ENCODE results near the gene SFXN3. TPM values are rescaled to one million over a fixed set of nuclear protein-coding genes. Genes with fewer than 3 reads are reported as not detected.

The SFXN3 gene
- total and polyA plus RNA-seq, 2 of the 13 experiments (the other 11 are each of a cell fraction or from before 2014, with no cell fraction given) = 16.8 to 71.5 TPM

- TF ChIP-seq GMEB1 (CRISPR knock-in tag; IDR thresholded peaks at IDR 0.05; ENCODE audit: borderline replicate concordance) (peak; percentile 36; the same call in 1 of the 2 replicates), ZFP1 (CRISPR knock-in tag; IDR thresholded peaks at IDR 0.05) (no peak), ZNF772 (CRISPR knock-in tag; IDR thresholded peaks at IDR 0.05) (peak; percentile 51; the same call in 1 of the 2 replicates), ZFYVE20 (CRISPR knock-in tag; IDR thresholded peaks at IDR 0.05; ENCODE audit: borderline replicate concordance, low read depth) (no peak), FOXA1 (IDR thresholded peaks at IDR 0.05) (no peak), FOXA1 (CRISPR knock-in tag; IDR thresholded peaks at IDR 0.05) (no peak), ZSCAN9 (CRISPR knock-in tag; IDR thresholded peaks at IDR 0.05; ENCODE audit: borderline replicate concordance) (no peak), TCF12 (IDR thresholded peaks at IDR 0.05) (no peak), TCF12 (CRISPR knock-in tag; IDR thresholded peaks at IDR 0.05) (no peak), ZNF256 (CRISPR knock-in tag; conservative IDR thresholded peaks at IDR 0.05) (no peak), HINFP (CRISPR knock-in tag; IDR thresholded peaks at IDR 0.05; ENCODE audit: low read depth) (no peak), EZH2 (conservative IDR thresholded peaks at IDR 0.05; ENCODE audit: low read depth, low read length) (no peak), SNAI1 (CRISPR knock-in tag; IDR thresholded peaks at IDR 0.05; ENCODE audit: borderline replicate concordance) (no peak), MTA3 (CRISPR knock-in tag; IDR thresholded peaks at IDR 0.05) (no peak), ZNF780A (CRISPR knock-in tag; IDR thresholded peaks at IDR 0.05) (no peak), ZNF33B (CRISPR knock-in tag; IDR thresholded peaks at IDR 0.05) (no peak), THAP8 (CRISPR knock-in tag; IDR thresholded peaks at IDR 0.05; ENCODE audit: borderline replicate concordance) (no peak), ZXDC (CRISPR knock-in tag; IDR thresholded peaks at IDR 0.05) (0 out of 2 replicates have a peak, but pooled peaks have one; percentile 10), ZNF782 (CRISPR knock-in tag; IDR thresholded peaks at IDR 0.05; ENCODE audit: borderline replicate concordance) (0 out of 2 replicates have a peak, but pooled peaks have one; percentile 4), KDM1A (CRISPR knock-in tag; IDR thresholded peaks at IDR 0.05) (no peak), RNF219 (CRISPR knock-in tag; IDR thresholded peaks at IDR 0.05) (no peak), TGIF2 (CRISPR knock-in tag; IDR thresholded peaks at IDR 0.05) (no peak)
Measured at GRCh38 chr10:101031128-101031795, at the start of gene SFXN3, which contains the start of gene PDZD7 (continued).
